Right renal cortex interstitium (tissue), 3 donors: ENCODE measurements around the gene CPNE8. TPM values are rescaled to one million over a fixed set of nuclear protein-coding genes. Genes with fewer than 3 reads are reported as not detected.

ENCODE experiments used
- DNase-seq, 3 donors: peaks; one replicate each; pipeline ENCODE4 v3.0.0-alpha.2; 2013; ENCODE audit warnings: low read depth in 3 of 3, low spot score in 2 of 3
- polyA plus RNA-seq, 3 donors: library from polyadenylated mRNA; unstranded; fragments of 120-200 nt; gene quantifications; one replicate each; pipeline ENCODE4 v1.2.1, GENCODE V29; 2013; ENCODE audit not compliant: insufficient read length in 3 of 3

CPNE8 gene
- 10 to 100 TPM; 11.1 to 14.1 (median 13.7) TPM for polyA plus RNA-seq

GRCh38 chr12:38905480-38906351 is at the start of gene CPNE8:
Gene CPNE8, minus strand, starts transcription at chr12:38905591. Its CDS starts 57 bp downstream, at chr12:38905534.
- DNase-seq: peak in 1 of 3 donors; percentile 23

GRCh38 chr12:38954238-38954873 is 49.0 kb upstream of the CPNE8 start:
- no peak for DNase-seq

GRCh38 chr12:38949363-38949762 is 44.0 kb upstream of the CPNE8 start:
- no peak for DNase-seq

GRCh38 chr12:38934686-38935085 is 29.3 kb upstream of the CPNE8 start:
- no peak for DNase-seq

DNA sequence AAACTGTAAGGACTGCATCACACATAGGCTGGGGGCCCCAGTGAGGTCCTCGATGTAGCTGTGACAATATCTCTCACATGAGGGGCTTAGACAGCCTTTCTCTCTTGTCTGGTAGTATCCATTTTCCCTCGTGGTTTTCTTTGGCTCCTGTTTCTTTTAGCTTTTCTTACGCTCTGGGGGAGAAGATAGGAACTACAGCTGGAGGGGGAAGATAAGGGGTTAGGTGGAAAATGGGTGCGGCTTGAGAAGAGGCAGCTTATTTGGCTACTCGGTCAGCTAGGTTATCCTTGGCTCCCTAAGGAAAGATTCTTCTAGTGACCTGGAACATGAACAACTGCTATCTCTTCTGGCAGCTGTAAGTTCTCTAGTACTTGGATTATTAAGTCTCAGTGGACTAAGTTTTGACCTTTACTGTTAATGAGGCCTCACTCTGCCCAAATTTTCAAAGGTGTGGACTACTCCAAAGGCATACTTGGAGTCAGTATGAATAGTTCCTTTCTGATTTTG is 28.7 kb upstream of the CPNE8 start:
- no peak for DNase-seq

DNA sequence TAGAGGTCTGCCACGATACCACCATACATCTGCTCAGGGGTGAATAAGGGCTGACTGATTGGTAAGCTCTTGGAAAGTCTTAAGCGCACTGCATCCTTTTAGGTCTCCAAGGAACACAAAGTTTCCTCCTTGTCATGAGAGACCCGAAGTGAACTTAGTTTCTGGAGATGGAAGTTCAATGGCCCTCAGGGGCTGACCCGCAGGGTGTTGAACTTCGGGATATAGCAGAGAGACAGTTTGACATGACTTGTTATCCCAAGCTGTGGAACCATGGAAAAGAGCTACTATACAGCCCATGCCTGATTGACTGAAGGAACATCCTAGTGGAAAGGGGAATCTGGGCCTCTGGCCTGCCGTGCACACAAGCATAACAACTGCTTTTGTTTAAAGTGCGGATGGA is 26.9 kb upstream of the CPNE8 start:
- no peak for DNase-seq

GRCh38 chr12:38931461-38931860 is 26.1 kb upstream of the CPNE8 start:
- DNase-seq: no peak

- no peak for DNase-seq
Measured at GRCh38 chr12:38930990-38931389, 25.6 kb upstream of the CPNE8 start.

- no peak for DNase-seq
Measured at GRCh38 chr12:38926501-38926900, 21.1 kb upstream of the CPNE8 start.

- DNase-seq: peak in 2 of 3 donors; percentile 10 to 26
Measured at GRCh38 chr12:38921025-38921677, 15.8 kb upstream of the CPNE8 start.

DNA sequence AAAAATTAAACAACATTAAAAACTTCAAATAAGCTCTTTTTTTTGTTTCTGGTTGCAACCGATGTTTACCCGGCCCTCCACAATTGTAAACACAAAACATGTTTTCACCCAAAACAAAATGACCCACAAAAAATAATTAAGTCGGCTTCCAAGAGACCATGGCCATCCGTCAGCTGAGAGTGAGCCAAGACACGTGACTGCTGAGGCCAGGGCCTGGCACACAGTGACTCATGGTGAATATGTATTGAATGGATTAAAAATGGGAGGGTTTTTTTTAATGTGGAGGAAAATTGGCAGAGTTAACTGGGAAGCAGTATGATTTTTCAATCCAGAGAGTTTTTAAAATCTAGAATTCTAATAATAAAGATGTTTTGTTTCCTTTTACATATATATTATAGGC is 13.8 kb upstream of the CPNE8 start:
- DNase-seq: no peak

GRCh38 chr12:38915429-38916182 is 10.2 kb upstream of the CPNE8 start:
- no peak for DNase-seq

DNA sequence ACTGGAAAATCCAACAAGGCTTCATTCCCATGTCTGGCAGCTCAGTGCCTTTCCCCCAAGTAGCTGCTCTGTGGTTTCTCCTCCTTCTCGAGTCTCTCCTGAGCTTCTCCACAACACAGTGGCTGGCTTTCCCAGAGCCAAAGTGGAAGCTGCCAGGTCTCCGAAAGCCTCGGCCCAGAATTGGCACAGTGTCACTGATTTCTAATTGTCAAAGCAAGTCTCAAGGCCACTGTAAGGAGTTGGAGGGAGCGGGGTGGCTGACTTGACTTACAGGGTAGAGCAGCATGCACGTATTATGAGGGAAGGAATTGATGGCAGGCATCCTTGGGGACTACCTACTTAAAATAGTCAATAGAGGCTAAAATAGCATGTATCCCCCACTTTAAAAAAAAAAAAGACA is 6.7 kb upstream of the CPNE8 start:
- no peak for DNase-seq

DNA sequence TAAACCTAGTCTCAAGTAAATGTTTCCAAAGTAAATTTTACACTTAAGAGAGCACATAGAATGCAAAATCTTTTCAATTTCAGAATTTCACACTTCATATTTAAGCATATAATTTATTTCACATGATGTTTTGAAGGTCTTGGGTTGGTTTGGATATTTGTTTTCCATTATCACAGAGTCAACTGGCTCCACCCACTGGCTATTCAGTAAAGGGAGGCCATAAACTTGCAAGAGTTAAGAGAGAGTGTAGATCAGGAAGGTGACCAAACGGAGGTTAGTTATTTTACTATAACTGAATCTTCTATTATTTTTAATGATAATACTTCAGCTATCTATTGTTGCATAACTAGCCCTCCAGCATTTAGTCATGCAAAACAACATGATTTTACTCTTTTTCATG is 6.2 kb upstream of the CPNE8 start:
- DNase-seq: no peak

DNA sequence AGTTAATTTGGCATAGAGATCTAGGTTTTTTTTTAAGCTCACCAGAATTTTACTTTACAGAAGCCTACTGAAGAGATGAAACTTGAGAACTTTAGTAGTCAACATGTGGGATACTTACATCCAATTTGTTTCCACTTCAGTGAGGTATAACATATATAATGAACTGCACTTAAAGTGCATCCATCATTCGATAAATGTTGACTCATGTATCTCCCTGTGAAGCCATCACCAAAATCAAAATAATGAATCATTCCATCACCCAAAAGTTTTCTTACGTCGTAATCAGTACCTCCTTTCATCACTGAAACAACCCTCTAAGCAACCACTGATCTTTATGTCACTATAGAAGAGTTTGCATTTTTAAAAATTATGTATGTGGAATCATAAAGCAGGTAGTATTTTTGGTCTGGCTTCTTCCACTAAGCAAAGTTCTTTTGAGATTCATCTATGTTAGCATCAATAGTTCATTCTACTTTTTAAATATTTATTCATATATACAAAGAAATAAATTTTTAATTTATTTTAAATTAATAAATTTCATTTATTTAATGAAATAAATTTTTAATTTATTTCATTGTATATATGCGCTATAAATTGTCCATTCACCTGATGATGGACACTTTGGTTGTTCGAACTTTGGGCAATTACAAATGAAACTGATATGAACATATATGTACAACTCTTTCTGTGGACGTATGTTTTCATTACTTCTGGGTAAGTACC is 2.0 kb upstream of the CPNE8 start:
- no peak for DNase-seq

DNA sequence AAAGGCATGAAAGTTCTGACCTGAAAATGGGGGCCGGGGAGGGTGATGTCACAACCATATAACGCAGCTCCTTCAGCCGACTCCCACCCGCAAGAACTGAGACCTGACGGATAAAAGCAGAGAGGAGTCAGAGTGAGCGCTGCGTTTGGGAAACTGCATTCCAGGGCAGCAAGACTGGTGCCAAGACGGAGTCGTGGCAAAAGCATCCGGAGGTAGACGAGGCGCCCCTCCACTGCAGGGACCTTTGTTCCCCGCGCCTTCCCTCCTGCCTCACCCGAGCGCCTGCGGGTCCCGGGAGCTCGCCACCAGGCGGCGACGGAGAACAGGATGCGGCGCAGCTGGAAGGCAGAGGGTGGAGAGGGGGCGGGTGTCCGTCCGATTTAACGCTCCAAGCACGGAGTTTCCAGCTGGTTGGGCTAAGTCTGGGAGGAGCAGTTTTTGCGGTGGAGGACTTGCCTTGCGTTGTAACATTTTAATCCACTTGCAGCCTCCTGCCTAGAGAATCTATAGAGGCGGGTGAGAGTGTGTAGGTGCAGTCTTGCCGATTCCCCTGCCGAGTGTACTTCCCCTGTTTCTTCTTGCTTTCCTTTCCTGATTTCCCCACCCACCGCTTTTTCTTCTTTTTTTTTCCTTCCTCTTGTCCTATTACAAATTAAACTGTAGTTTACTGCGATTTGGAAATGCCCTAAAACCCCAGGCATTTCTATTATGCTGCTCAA is 1.2 kb upstream of the CPNE8 start:
- peak in 2 of 3 donors; percentile 78 to 84 for DNase-seq

- peak in 1 of 3 donors; percentile 19 for DNase-seq
Measured at GRCh38 chr12:38904537-38905479, 583 bp downstream of the CPNE8 start.

- no peak for DNase-seq
Measured at GRCh38 chr12:38903596-38903995, 1.8 kb downstream of the CPNE8 start.
